ENCODE measurements around the gene SELENBP1.
"Not testable (repeated sequence)": the region's sequence is repeated elsewhere in the genome, so short reads cannot be mapped to it uniquely, and the experiment has no call there.

Gene SELENBP1

GRCh38 chr1:151377150-151377884 is 4.8 kb upstream of the SELENBP1 start:
- DNase-seq = no peak

- DNase-seq = no peak
Observed at GRCh38 chr1:151373196-151373595, 691 bp upstream of the SELENBP1 start.

- DNase-seq = no peak
Observed at GRCh38 chr1:151371370-151372057, 991 bp downstream of the SELENBP1 start.

GRCh38 chr1:151370211-151370911 is 2.1 kb downstream of the SELENBP1 start:
- DNase-seq = no peak

- no peak for DNase-seq
Observed at GRCh38 chr1:151369621-151370048, 2.9 kb downstream of the SELENBP1 start.

GRCh38 chr1:151369302-151369610 is 3.2 kb downstream of the SELENBP1 start:
- no peak for DNase-seq

GRCh38 chr1:151368393-151369301 is 3.9 kb downstream of the SELENBP1 start:
- DNase-seq = no peak

GRCh38 chr1:151367658-151368392 is 4.7 kb downstream of the SELENBP1 start:
- DNase-seq = no peak

GRCh38 chr1:151364996-151365395 is 7.5 kb downstream of the SELENBP1 start:
- no peak for DNase-seq

GRCh38 chr1:151362308-151363155 is 10.0 kb downstream of the SELENBP1 start:
- no peak for DNase-seq

GRCh38 chr1:151361883-151362282 is 10.6 kb downstream of the SELENBP1 start:
- DNase-seq = no peak

- no peak for DNase-seq
Observed at GRCh38 chr1:151356696-151357095, 15.8 kb downstream of the SELENBP1 start.

- no peak for DNase-seq
Observed at GRCh38 chr1:151352021-151352718, 20.3 kb downstream of the SELENBP1 start.

GRCh38 chr1:151350323-151350722 is 22.2 kb downstream of the SELENBP1 start:
- DNase-seq = not testable (repeated sequence)

- no peak for DNase-seq
Observed at GRCh38 chr1:151347523-151348246, 24.8 kb downstream of the SELENBP1 start.

- peak; percentile 87 for DNase-seq
Observed at GRCh38 chr1:151346769-151347522, 25.6 kb downstream of the SELENBP1 start, which contains the start of gene RFX5. RFX5 (minus strand) TSS chr1:151347252; CDS start chr1:151346320, 932 bp downstream.

- DNase-seq = no peak
Observed at GRCh38 chr1:151346082-151346768, 26.3 kb downstream of the SELENBP1 start.

- DNase-seq = no peak
Observed at GRCh38 chr1:151344291-151344690, 28.2 kb downstream of the SELENBP1 start.

Measured in stimulated activated CD4-positive, alpha-beta T cell treated with anti-CD3 and anti-CD28 coated beads, Interleukin-4, amount 100 ng/mL, for 1 hour (primary cell).